KMS-11 (cell line): ENCODE data around the gene KIF19.

Experiments used
- H2AFZ ChIP-seq: fragments of 200-600 bp; sonication (generic); 2 replicates; pipeline ENCODE4 v1.6.1; 2016; ENCODE audit warnings: antibody characterized with exemption, mixed run types, low read depth
- H3K27ac ChIP-seq: fragments of 200-600 bp; sonication (generic); 2 replicates; pipeline ENCODE4 v1.6.1; 2016; ENCODE audit warnings: mild to moderate bottlenecking, mixed run types
- H3K27me3 ChIP-seq: fragments of 200-600 bp; sonication (generic); 2 replicates; pipeline ENCODE4 v1.6.1; 2017; ENCODE audit warnings: mild to moderate bottlenecking, low read depth, mixed run types, moderate library complexity; ENCODE audit not compliant: insufficient read depth
- H3K36me3 ChIP-seq: fragments of 200-600 bp; sonication (generic); 2 replicates; pipeline ENCODE4 v1.6.1; 2017; ENCODE audit warnings: mild to moderate bottlenecking, mixed run types; ENCODE audit not compliant: insufficient read depth
- H3K4me1 ChIP-seq: fragments of 200-600 bp; sonication (generic); 2 replicates; pipeline ENCODE4 v1.6.1; 2016; ENCODE audit warnings: mild to moderate bottlenecking, low read depth, mixed run types; ENCODE audit not compliant: poor library complexity, severe bottlenecking
- H3K4me2 ChIP-seq: fragments of 200-600 bp; sonication (generic); 2 replicates; pipeline ENCODE4 v1.7.0; 2016; ENCODE audit warnings: mild to moderate bottlenecking, mixed run types
- H3K4me3 ChIP-seq: fragments of 200-600 bp; sonication (generic); IDR thresholded peaks from 2 replicates; pipeline ENCODE4 v1.6.1; 2017; ENCODE audit warnings: low read depth, low read length, mixed read lengths; ENCODE audit not compliant: insufficient read depth
- H3K79me2 ChIP-seq: fragments of 200-600 bp; sonication (generic); 2 replicates; pipeline ENCODE4 v1.6.1; 2016; ENCODE audit warnings: low read depth, mixed run types; ENCODE audit not compliant: insufficient read depth
- H3K9ac ChIP-seq: fragments of 200-600 bp; sonication (generic); 2 replicates; pipeline ENCODE4 v1.6.1; 2016; ENCODE audit warnings: mild to moderate bottlenecking, mixed run types
- H4K20me1 ChIP-seq: fragments of 200-600 bp; sonication (generic); 2 replicates; pipeline ENCODE4 v1.6.1; 2016; ENCODE audit warnings: mild to moderate bottlenecking, mixed run types; ENCODE audit not compliant: insufficient read depth
- CTCF ChIP-seq: fragments of 200-600 bp; sonication (generic); conservative IDR thresholded peaks from 2 replicates; pipeline ENCODE4 v1.6.1; 2017; ENCODE audit warnings: low read depth, mild to moderate bottlenecking, antibody characterized with exemption, low read length, moderate library complexity, mixed read lengths

Gene KIF19

GRCh38 chr17:74344658-74345057, 18.6 kb downstream of the KIF19 start:
- H3K9ac ChIP-seq, result no peak overlapping the region
- no peak overlapping the region for H3K27ac ChIP-seq
- H3K4me2 ChIP-seq, result no peak overlapping the region

GRCh38 chr17:74345433-74346241, 19.6 kb downstream of the KIF19 start:
- H3K27ac ChIP-seq, result no peak overlapping the region
- H4K20me1 ChIP-seq, result no peaks in the 10 kb centered on the region
- no peaks in the 10 kb centered on the region for H3K36me3 ChIP-seq
- no peak overlapping the region for H3K4me3 ChIP-seq
- no peak overlapping the region for H3K4me2 ChIP-seq
- no peaks in the 10 kb centered on the region for H3K4me1 ChIP-seq
- no peak overlapping the region for H3K9ac ChIP-seq
- H3K27me3 ChIP-seq, result peaks cover 75% of the 10 kb centered on the region
- no peak for TF ChIP-seq CTCF
- no peak overlapping the region for H2AFZ ChIP-seq
- no peaks in the 10 kb centered on the region for H3K79me2 ChIP-seq

More at GRCh38 chr17:74344658-74345057, 18.6 kb downstream of the KIF19 start:
- Histone ChIP-seq H3K4me3 (no peak overlapping the region), H3K27me3 (peaks cover 72% of the 10 kb centered on the region), H3K79me2 (no peaks in the 10 kb centered on the region), H4K20me1 (no peaks in the 10 kb centered on the region), H2AFZ (no peak overlapping the region), H3K36me3 (no peaks in the 10 kb centered on the region), H3K4me1 (no peaks in the 10 kb centered on the region)
- TF ChIP-seq CTCF, result no peak

- Histone ChIP-seq H3K27me3 (peaks cover 70% of the 10 kb centered on the region), H3K36me3 (no peaks in the 10 kb centered on the region), H3K9ac (no peak overlapping the region), H3K4me3 (no peak overlapping the region), H3K4me2 (no peak overlapping the region), H2AFZ (no peak overlapping the region), H4K20me1 (no peaks in the 10 kb centered on the region), H3K79me2 (no peaks in the 10 kb centered on the region), H3K27ac (no peak overlapping the region), H3K4me1 (no peaks in the 10 kb centered on the region)
- no peak for TF ChIP-seq CTCF
Observed at GRCh38 chr17:74347646-74348045, 21.6 kb downstream of the KIF19 start.

GRCh38 chr17:74349120-74349519, 23.1 kb downstream of the KIF19 start:
- Histone ChIP-seq H3K36me3 (no peaks in the 10 kb centered on the region), H2AFZ (no peak overlapping the region), H3K79me2 (no peaks in the 10 kb centered on the region), H3K4me3 (no peak overlapping the region), H3K4me1 (no peaks in the 10 kb centered on the region), H3K27ac (no peak overlapping the region), H3K27me3 (peaks cover 74% of the 10 kb centered on the region), H3K9ac (no peak overlapping the region), H3K4me2 (no peak overlapping the region), H4K20me1 (no peaks in the 10 kb centered on the region)
- no peak for TF ChIP-seq CTCF
